IMR-90 (cell line): Measurements from ENCODE around the gene TSPAN4. TPM values are rescaled to one million over a fixed set of nuclear protein-coding genes. Genes with fewer than 3 reads are reported as not detected.

Experiments used
- ATAC-seq: fragments of 200-7000 bp; cut with Tn5 transposase; 2 replicates; pipeline ENCODE4 v1.9.1; 2020; ENCODE audit warnings: low read depth, mild to moderate bottlenecking, moderate library complexity
- BruUV-seq: library from RNA; stranded (reverse); fragments of 400-500 nt; replicated peaks from 2 replicates; lab custom pipeline; 2021; lab: Mats Ljungman, UMichigan
- CTCF ChIA-PET: fragments of 300-600 bp; formaldehyde crosslinking; extraction: SDS; loops from one replicate; lab custom pipeline; 2021; ENCODE audit warnings: antibody characterized with exemption; lab: Yijun Ruan, JAX
- POLR2A ChIA-PET: fragments of 300-600 bp; sonication (Branson Sonifier 250); formaldehyde crosslinking; loops from one replicate; lab custom pipeline; 2022; ENCODE audit warnings: antibody characterized with exemption; ENCODE audit not compliant: unreplicated experiment; lab: Charles Lee
- DNase-seq: peaks from one replicate; pipeline ENCODE4 v3.0.0; 2013
- H2AFZ ChIP-seq: replicated peaks from 2 replicates; pipeline ENCODE3; 2013; ENCODE audit warnings: low read length, mild to moderate bottlenecking; ENCODE audit not compliant: poor library complexity
- H2AK5ac ChIP-seq: 2 replicates; pipeline ENCODE4 v1.6.1; 2013; ENCODE audit warnings: low read depth, low read length, inconsistent platforms
- H2AK9ac ChIP-seq: replicated peaks from 2 replicates; pipeline ENCODE3; 2013; ENCODE audit warnings: mild to moderate bottlenecking, low read depth, low read length, moderate library complexity; ENCODE audit not compliant: poor library complexity
- H2BK120ac ChIP-seq: 2 replicates; pipeline ENCODE4 v1.6.1; 2013; ENCODE audit warnings: low read depth, low read length, inconsistent platforms
- H2BK15ac ChIP-seq: 3 replicates; pipeline ENCODE4 v1.6.1; 2013; ENCODE audit warnings: low read depth, low read length, inconsistent platforms
- H2BK20ac ChIP-seq: 2 replicates; pipeline ENCODE4 v1.6.1; 2013; ENCODE audit warnings: low read depth, mild to moderate bottlenecking, inconsistent platforms, low read length, moderate library complexity
- H2BK5ac ChIP-seq: 2 replicates; pipeline ENCODE4 v1.6.1; 2013; ENCODE audit warnings: mild to moderate bottlenecking, low read depth, low read length, inconsistent platforms; ENCODE audit not compliant: poor library complexity, severe bottlenecking
- H3K14ac ChIP-seq: replicated peaks from 2 replicates; pipeline ENCODE4 v1.6.1; 2013; ENCODE audit warnings: low read depth, low read length, inconsistent platforms
- H3K18ac ChIP-seq: 2 replicates; pipeline ENCODE4 v1.6.1; 2013; ENCODE audit warnings: low read depth, low read length, control low read depth
- H3K23ac ChIP-seq: 2 replicates; pipeline ENCODE4 v1.6.1; 2013; ENCODE audit warnings: low read depth, low read length, inconsistent platforms
- H3K27ac ChIP-seq: 2 replicates; pipeline ENCODE4 v1.5.1; 2013; ENCODE audit warnings: mild to moderate bottlenecking, control low read depth, low read length; ENCODE audit not compliant: insufficient read depth
- H3K27me3 ChIP-seq: 2 replicates; pipeline ENCODE4 v1.6.1; 2013; ENCODE audit warnings: low read length; ENCODE audit not compliant: control insufficient read depth, insufficient read depth
- H3K36me3 ChIP-seq: 2 replicates; pipeline ENCODE4 v1.6.1; 2013; ENCODE audit warnings: low read length, mixed read lengths; ENCODE audit not compliant: control insufficient read depth, insufficient read depth
- H3K4ac ChIP-seq: 2 replicates; pipeline ENCODE4 v1.6.1; 2013; ENCODE audit warnings: low read depth, low read length, inconsistent platforms
- H3K4me1 ChIP-seq: 2 replicates; pipeline ENCODE4 v1.6.1; 2013; ENCODE audit warnings: low read length, mixed read lengths; ENCODE audit not compliant: control insufficient read depth, insufficient read depth
- H3K4me2 ChIP-seq: 2 replicates; pipeline ENCODE4 v1.6.1; 2013; ENCODE audit warnings: low read depth, mild to moderate bottlenecking, control low read depth, low read length, moderate library complexity
- H3K4me3 ChIP-seq: 2 replicates; pipeline ENCODE4 v1.5.1; 2013; ENCODE audit warnings: low read depth, mild to moderate bottlenecking, control low read depth, low read length, moderate library complexity; ENCODE audit not compliant: insufficient read depth
- H3K56ac ChIP-seq: 2 replicates; pipeline ENCODE4 v1.6.1; 2013; ENCODE audit warnings: low read length, inconsistent platforms; ENCODE audit not compliant: insufficient read depth; ENCODE audit errors: extremely low read depth
- H3K79me1 ChIP-seq, 2 experiments: 2 replicates each; pipeline ENCODE4 v1.6.1; 2013; ENCODE audit warnings: low read length in 2 of 2, inconsistent platforms in 1 of 2, low read depth in 1 of 2
- H3K9ac ChIP-seq: 2 replicates; pipeline ENCODE4 v1.6.1; 2013; ENCODE audit warnings: low read depth, low read length, control low read depth
- H3K9me1 ChIP-seq: 2 replicates; pipeline ENCODE4 v1.6.1; 2013; ENCODE audit warnings: low read length, inconsistent platforms; ENCODE audit not compliant: insufficient read depth
- H3K9me3 ChIP-seq: 2 replicates; pipeline ENCODE4 v1.6.1; 2013; ENCODE audit warnings: low read length; ENCODE audit not compliant: control insufficient read depth, insufficient read depth
- H4K20me1 ChIP-seq: 2 replicates; pipeline ENCODE4 v1.6.1; 2013; ENCODE audit warnings: low read length, inconsistent platforms; ENCODE audit not compliant: insufficient read depth
- H4K5ac ChIP-seq: 2 replicates; pipeline ENCODE4 v1.6.1; 2013; ENCODE audit warnings: mild to moderate bottlenecking, low read depth, low read length, control low read depth
- H4K8ac ChIP-seq, 2 experiments: 2 replicates each; pipeline ENCODE4 v1.6.1; 2013; ENCODE audit warnings: low read depth in 2 of 2, low read length in 2 of 2, control low read depth in 1 of 2, inconsistent platforms in 1 of 2
- H4K91ac ChIP-seq: 2 replicates; pipeline ENCODE4 v1.6.1; 2013; ENCODE audit warnings: low read depth, low read length, inconsistent platforms; ENCODE audit not compliant: insufficient read depth
- BHLHE40 ChIP-seq: fragments of 150-350 bp; IDR thresholded peaks from 2 replicates; pipeline ENCODE4 v1.6.1; 2016; ENCODE audit warnings: mild to moderate bottlenecking, low read depth, low read length
- CEBPB ChIP-seq: IDR thresholded peaks from 2 replicates; pipeline ENCODE4 v1.6.1; 2012; ENCODE audit warnings: low read depth, low read length, improper control_type of control experiment
- CHD1 ChIP-seq: IDR thresholded peaks from 2 replicates; pipeline ENCODE4 v1.6.1; 2012; ENCODE audit warnings: low read depth, low read length, improper control_type of control experiment
- CTCF ChIP-seq: conservative IDR thresholded peaks from 2 replicates; pipeline ENCODE4 v1.5.1; 2012; ENCODE audit warnings: mild to moderate bottlenecking, low read depth, low read length, improper control_type of control experiment
- ELK1 ChIP-seq: fragments of 150-350 bp; IDR thresholded peaks from 2 replicates; pipeline ENCODE4 v1.6.1; 2016; ENCODE audit warnings: low read depth, mild to moderate bottlenecking, low read length, moderate library complexity, borderline replicate concordance
- FOS ChIP-seq: fragments of 150-350 bp; IDR thresholded peaks from 2 replicates; pipeline ENCODE4 v1.6.1; 2016; ENCODE audit warnings: low read depth, low read length
- MAFK ChIP-seq: IDR thresholded peaks from 2 replicates; pipeline ENCODE4 v1.6.1; 2012; ENCODE audit warnings: low read depth, low read length, improper control_type of control experiment
- MAZ ChIP-seq: IDR thresholded peaks from 2 replicates; pipeline ENCODE4 v1.6.1; 2012; ENCODE audit warnings: low read depth, mild to moderate bottlenecking, low read length, improper control_type of control experiment, moderate library complexity, borderline replicate concordance
- MXI1 ChIP-seq: IDR thresholded peaks from 2 replicates; pipeline ENCODE4 v1.6.1; 2012; ENCODE audit warnings: low read depth, mild to moderate bottlenecking, low read length, moderate library complexity, borderline replicate concordance
- NFE2L2 ChIP-seq: fragments of 150-350 bp; IDR thresholded peaks from 2 replicates; pipeline ENCODE4 v1.6.1; 2016; ENCODE audit warnings: low read depth, mild to moderate bottlenecking, low read length
- POLR2A ChIP-seq: IDR thresholded peaks from 2 replicates; pipeline ENCODE4 v1.6.1; 2012; ENCODE audit warnings: mild to moderate bottlenecking, low read depth, low read length
- RAD21 ChIP-seq: IDR thresholded peaks from 2 replicates; pipeline ENCODE4 v1.6.1; 2012; ENCODE audit warnings: low read length, improper control_type of control experiment
- RCOR1 ChIP-seq: IDR thresholded peaks from 2 replicates; pipeline ENCODE4 v1.6.1; 2012; ENCODE audit warnings: mild to moderate bottlenecking, low read length, improper control_type of control experiment; ENCODE audit not compliant: insufficient replicate concordance
- RFX5 ChIP-seq: IDR thresholded peaks from 2 replicates; pipeline ENCODE4 v1.8.0; 2012; ENCODE audit warnings: low read depth, mild to moderate bottlenecking, low read length, moderate library complexity
- SMC3 ChIP-seq: fragments of 150-350 bp; IDR thresholded peaks from 2 replicates; pipeline ENCODE4 v1.6.1; 2016; ENCODE audit warnings: low read depth, mild to moderate bottlenecking, antibody characterized with exemption, low read length, moderate library complexity
- USF2 ChIP-seq: fragments of 150-350 bp; IDR thresholded peaks from 2 replicates; pipeline ENCODE4 v1.6.1; 2017; ENCODE audit warnings: mild to moderate bottlenecking, antibody characterized with exemption, low read length, low read depth
- WGBS, 2 experiments: methylation state at CpG; one replicate each; pipeline versions ENCODE4 v1.1.5 to v1.1.7; 2013; ENCODE audit warnings: missing lambda C conversion rate in 2 of 2; ENCODE audit not compliant: insufficient read length in 1 of 2; ENCODE audit errors: extremely low coverage in 2 of 2; 5-methylcytosine and 5-hydroxymethylcytosine counted together
- dilution Hi-C: fragments of 300-500 bp; cut with HindIII; formaldehyde crosslinking; loops from one replicate; pipeline ENCODE4 v1.14.3; 2018; ENCODE audit warnings: low sequenced_read_pairs; ENCODE audit not compliant: unreplicated experiment
- in situ Hi-C: fragments of 300-500 bp; cut with MboI; formaldehyde crosslinking; loops from 3 replicates; pipeline ENCODE4 v1.14.3; 2019; ENCODE audit warnings: low sequenced_read_pairs, inconsistent platforms, mixed read lengths
- intact Hi-C: fragments of 100-400 bp; cut with micrococcal nuclease; formaldehyde crosslinking; loops from 2 replicates; pipeline ENCODE4 v1.10.0; 2022
- polyA plus RNA-seq, 3 experiments: library from polyadenylated mRNA; depleted of rRNA; stranded (reverse); fragments of >200 nt; gene quantifications; 2 replicates each; pipeline ENCODE4 v1.2.3, GENCODE V29; 2012; ENCODE audit warnings: low replicate concordance in 1 of 3
- total RNA-seq: library from RNA; depleted of rRNA; stranded (reverse); fragments of >200 nt; gene quantifications from 2 replicates; pipeline ENCODE4 v1.2.3, GENCODE V29; 2012

The TSPAN4 gene
- total and polyA plus RNA-seq, 2 of the 4 experiments (the other 2 are of a cell fraction), result 161 to 293 TPM

- peak overlapping the region; percentile 42 for H2AK9ac ChIP-seq
- no peaks in the 10 kb centered on the region for H3K27me3 ChIP-seq
- no TSS peak for BruUV-seq
- in situ Hi-C loops (no loop called here), dilution Hi-C loops (no loop called here), intact Hi-C loops (no loop called here)
- no peak overlapping the region for H3K14ac ChIP-seq
- no peak overlapping the region for H3K18ac ChIP-seq
- no peak overlapping the region for H3K23ac ChIP-seq
- no peak overlapping the region for H2AK5ac ChIP-seq
- peaks cover 80% of the 10 kb centered on the region for H4K20me1 ChIP-seq
- no peak overlapping the region for H3K4me2 ChIP-seq
- H4K8ac ChIP-seq, result no peak overlapping the region
- ChIA-PET CTCF (no interaction called here), POLR2A (no interaction called here)
- TF ChIP-seq USF2 (no peak), CEBPB (no peak), MAFK (no peak), ELK1 (no peak), POLR2A (no peak), BHLHE40 (no peak), NFE2L2 (no peak), FOS (no peak), RCOR1 (no peak), SMC3 (no peak), RAD21 (no peak), RFX5 (no peak), MAZ (no peak), CTCF (no peak), CHD1 (no peak), MXI1 (no peak)
- ATAC-seq (no peak), DNase-seq (no peak)
- H2BK15ac ChIP-seq, result no peak overlapping the region
- WGBS, 2 experiments, result 78% methylated on average over 9 of the region's 20 CpGs; no CpG with 5 or more reads in 1 of the 2 experiments
- no peak overlapping the region for H2BK20ac ChIP-seq
- H3K36me3 ChIP-seq, result peaks cover 20% of the 10 kb centered on the region
- H3K9me3 ChIP-seq, result no peaks in the 10 kb centered on the region
- H3K4me3 ChIP-seq, result no peak overlapping the region
- no peak overlapping the region for H3K27ac ChIP-seq
- H2BK5ac ChIP-seq, result no peak overlapping the region
- no peak overlapping the region for H3K9ac ChIP-seq
- H3K9me1 ChIP-seq, result no peaks in the 10 kb centered on the region
- no peak overlapping the region for H3K4ac ChIP-seq
- H3K79me1 ChIP-seq, result peaks cover 12 to 85% of the 10 kb centered on the region in 2 experiments
- no peak overlapping the region for H4K5ac ChIP-seq
- no peak overlapping the region for H3K56ac ChIP-seq
- no peak overlapping the region for H4K91ac ChIP-seq
- H2BK120ac ChIP-seq, result no peak overlapping the region
- peaks cover 15% of the 10 kb centered on the region for H3K4me1 ChIP-seq
- H2AFZ ChIP-seq, result no peak overlapping the region
These were observed 12.1 kb downstream of the TSPAN4 start for GRCh38 chr11:854601-855329.
